ENCODE data around the gene EXOC6. TPM values are rescaled to one million over a fixed set of nuclear protein-coding genes. Genes with fewer than 3 reads are reported as not detected.
A peak's percentile ranks its signal among the peaks of the same experiment; 100 is the strongest.

The EXOC6 gene
- total and polyA plus RNA-seq, 4 donors, result 3.0 to 17.6 (median 10.5) TPM

DNA sequence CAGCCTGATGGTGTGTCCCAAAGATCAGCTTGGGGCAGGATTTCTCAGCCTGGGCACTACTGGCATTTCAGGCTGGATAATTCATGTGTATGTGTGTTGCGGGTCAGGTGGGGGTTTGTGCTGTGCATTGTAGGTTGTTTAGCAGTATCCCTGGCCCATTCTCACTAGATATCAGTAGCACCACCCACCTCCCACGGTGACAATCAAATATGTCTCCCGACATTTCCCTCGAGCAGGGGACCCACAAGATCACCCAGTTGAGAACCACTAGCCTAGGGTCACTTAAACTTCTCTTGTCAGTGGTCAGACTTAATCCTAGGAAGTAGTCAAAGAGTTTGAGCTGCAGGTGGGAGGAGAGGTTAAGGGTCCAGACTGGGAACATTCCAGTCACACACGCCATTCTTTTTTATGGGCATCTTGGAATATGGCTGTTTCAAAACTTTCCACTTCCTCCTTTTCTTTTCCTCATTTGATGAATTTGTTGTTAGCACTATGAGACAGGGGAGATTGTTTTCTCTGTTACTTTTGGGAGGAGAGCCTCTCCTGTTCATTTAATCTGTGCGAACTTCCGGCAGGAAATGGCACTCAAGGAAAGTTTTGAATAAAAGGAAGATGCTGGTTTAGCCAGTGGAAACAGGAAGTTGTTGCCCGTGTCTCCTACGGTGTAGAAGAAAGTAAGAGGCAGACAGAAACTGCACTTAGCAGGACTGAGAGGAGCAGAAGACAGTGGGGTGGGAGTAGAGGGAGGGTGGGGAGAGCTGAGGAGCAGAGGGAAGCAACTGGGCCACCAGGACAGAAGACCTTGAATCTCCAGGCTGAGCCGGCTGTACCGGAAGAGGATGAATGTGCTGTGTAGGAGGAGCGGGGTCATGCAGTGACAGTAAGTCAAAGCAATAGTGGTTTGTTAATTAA is 17.6 kb upstream of the EXOC6 start:
- no peaks in the 10 kb centered on the region for H3K36me3 ChIP-seq (ENCODE audit: control insufficient read depth in 1 of 2, insufficient read depth in 2 of 2, low read length in 1 of 2)
- no peak overlapping the region for H3K4me3 ChIP-seq (ENCODE audit: low read length in 2 of 2)
- intact Hi-C loops (cut with DNase I), result no loop called here
- no peak for DNase-seq
- H3K27me3 ChIP-seq (ENCODE audit: control insufficient read depth in 1 of 2, insufficient read depth in 2 of 2, low read length in 1 of 2), result no peaks in the 10 kb centered on the region
- peak; percentile 41 for ATAC-seq (ENCODE audit: low FRiP score)
- no peaks in the 10 kb centered on the region for H3K4me1 ChIP-seq (ENCODE audit: control insufficient read depth in 1 of 2, insufficient read depth in 2 of 2, low read length in 2 of 2)
- WGBS, 2 donors, result 85% methylated on average over 12 of the region's 12 CpGs
- no peaks in the 10 kb centered on the region for H3K9me3 ChIP-seq (ENCODE audit: control insufficient read depth, low read length)
- H3K27ac ChIP-seq (ENCODE audit: low read depth in 1 of 2, low read length in 2 of 2), result no peak overlapping the region

GRCh38 chr10:92832121-92832520 is 16.2 kb upstream of the EXOC6 start:
- intact Hi-C loops (cut with DNase I), result no loop called here
- no peak for ATAC-seq (ENCODE audit: low FRiP score)
- whole genome bisulfite sequencing, 2 donors, result 97 to 98% methylated on average over 10 of the region's 10 CpGs

GRCh38 chr10:92832998-92833650 is 15.2 kb upstream of the EXOC6 start:
- 35 to 50% methylated on average over 2 of the region's 2 CpGs for WGBS, 2 donors
- H3K4me3 ChIP-seq (ENCODE audit: low read length in 2 of 2), result no peak overlapping the region
- H3K9me3 ChIP-seq (ENCODE audit: control insufficient read depth, low read length), result no peaks in the 10 kb centered on the region
- no peaks in the 10 kb centered on the region for H3K27me3 ChIP-seq (ENCODE audit: control insufficient read depth in 1 of 2, insufficient read depth in 2 of 2, low read length in 1 of 2)
- intact Hi-C loops (cut with DNase I), result no loop called here
- ATAC-seq (ENCODE audit: low FRiP score) (no peak), DNase-seq (peak in 1 of 2 donors; percentile 45)
- no peak overlapping the region for H3K27ac ChIP-seq (ENCODE audit: low read depth in 1 of 2, low read length in 2 of 2)
- no peaks in the 10 kb centered on the region for H3K36me3 ChIP-seq (ENCODE audit: control insufficient read depth in 1 of 2, insufficient read depth in 2 of 2, low read length in 1 of 2)
- H3K4me1 ChIP-seq (ENCODE audit: control insufficient read depth in 1 of 2, insufficient read depth in 2 of 2, low read length in 2 of 2), result no peaks in the 10 kb centered on the region

More at GRCh38 chr10:92832121-92832520, 16.2 kb upstream of the EXOC6 start:
- Histone ChIP-seq H3K4me1 (ENCODE audit: control insufficient read depth in 1 of 2, insufficient read depth in 2 of 2, low read length in 2 of 2) (no peaks in the 10 kb centered on the region), H3K9me3 (ENCODE audit: control insufficient read depth, low read length) (no peaks in the 10 kb centered on the region), H3K27ac (ENCODE audit: low read depth in 1 of 2, low read length in 2 of 2) (no peak overlapping the region), H3K4me3 (ENCODE audit: low read length in 2 of 2) (no peak overlapping the region), H3K27me3 (ENCODE audit: control insufficient read depth in 1 of 2, insufficient read depth in 2 of 2, low read length in 1 of 2) (no peaks in the 10 kb centered on the region), H3K36me3 (ENCODE audit: control insufficient read depth in 1 of 2, insufficient read depth in 2 of 2, low read length in 1 of 2) (no peaks in the 10 kb centered on the region)
- no peak for DNase-seq

DNA sequence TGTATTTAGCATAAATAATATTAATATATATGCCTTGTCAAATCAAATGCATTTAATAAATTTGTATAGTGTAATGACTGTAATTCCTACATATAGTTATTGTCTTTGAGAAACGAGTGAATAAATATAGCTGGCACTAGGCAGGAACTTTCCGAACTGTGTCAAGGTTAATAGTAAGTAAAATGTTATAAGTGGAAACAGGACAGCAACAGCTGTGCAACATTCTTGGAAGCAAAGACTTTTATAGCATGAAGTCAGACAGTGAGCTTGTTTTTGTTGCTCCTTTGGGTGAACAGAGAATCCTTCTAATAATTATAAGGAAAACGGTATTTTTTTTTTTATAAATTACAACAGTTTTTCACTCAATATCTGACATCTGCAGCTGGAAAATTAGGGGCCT is 14.0 kb upstream of the EXOC6 start:
- Histone ChIP-seq H3K4me3 (ENCODE audit: low read length in 2 of 2) (no peak overlapping the region), H3K9me3 (ENCODE audit: control insufficient read depth, low read length) (no peaks in the 10 kb centered on the region), H3K27me3 (ENCODE audit: control insufficient read depth in 1 of 2, insufficient read depth in 2 of 2, low read length in 1 of 2) (no peaks in the 10 kb centered on the region), H3K27ac (ENCODE audit: low read depth in 1 of 2, low read length in 2 of 2) (no peak overlapping the region), H3K4me1 (ENCODE audit: control insufficient read depth in 1 of 2, insufficient read depth in 2 of 2, low read length in 2 of 2) (no peaks in the 10 kb centered on the region), H3K36me3 (ENCODE audit: control insufficient read depth in 1 of 2, insufficient read depth in 2 of 2, low read length in 1 of 2) (no peaks in the 10 kb centered on the region)
- no peak for DNase-seq
- WGBS, 2 donors, result 59 to 65% methylated on average over 3 of the region's 3 CpGs
- intact Hi-C loops (cut with DNase I), result no loop called here
- no peak for ATAC-seq (ENCODE audit: low FRiP score)

DNA sequence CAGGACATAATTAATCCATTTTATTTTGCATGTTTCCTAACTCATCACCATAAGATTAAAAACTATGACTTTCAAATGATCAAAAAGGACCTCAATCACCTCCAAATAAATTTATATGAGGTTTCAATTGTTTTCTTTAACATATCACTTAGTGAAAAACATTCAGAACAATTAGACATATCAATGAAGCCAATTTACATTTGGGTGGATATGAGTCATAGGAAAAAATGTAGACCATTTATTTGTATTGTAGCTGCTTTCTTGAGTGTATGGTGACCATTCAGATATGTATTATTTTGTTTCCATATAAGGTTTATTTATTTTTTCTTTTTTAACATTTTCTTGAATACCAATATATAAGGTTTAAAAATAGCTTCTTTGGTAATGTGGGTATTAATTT is 13.3 kb upstream of the EXOC6 start:
- ATAC-seq (ENCODE audit: low FRiP score), result no peak
- H3K4me3 ChIP-seq (ENCODE audit: low read length in 2 of 2), result no peak overlapping the region
- H3K27me3 ChIP-seq (ENCODE audit: control insufficient read depth in 1 of 2, insufficient read depth in 2 of 2, low read length in 1 of 2), result no peaks in the 10 kb centered on the region
- H3K9me3 ChIP-seq (ENCODE audit: control insufficient read depth, low read length), result no peaks in the 10 kb centered on the region
- intact Hi-C loops (cut with DNase I), result no loop called here
- no peaks in the 10 kb centered on the region for H3K4me1 ChIP-seq (ENCODE audit: control insufficient read depth in 1 of 2, insufficient read depth in 2 of 2, low read length in 2 of 2)
- no peak overlapping the region for H3K27ac ChIP-seq (ENCODE audit: low read depth in 1 of 2, low read length in 2 of 2)
- no peaks in the 10 kb centered on the region for H3K36me3 ChIP-seq (ENCODE audit: control insufficient read depth in 1 of 2, insufficient read depth in 2 of 2, low read length in 1 of 2)
- DNase-seq, result no peak

DNA sequence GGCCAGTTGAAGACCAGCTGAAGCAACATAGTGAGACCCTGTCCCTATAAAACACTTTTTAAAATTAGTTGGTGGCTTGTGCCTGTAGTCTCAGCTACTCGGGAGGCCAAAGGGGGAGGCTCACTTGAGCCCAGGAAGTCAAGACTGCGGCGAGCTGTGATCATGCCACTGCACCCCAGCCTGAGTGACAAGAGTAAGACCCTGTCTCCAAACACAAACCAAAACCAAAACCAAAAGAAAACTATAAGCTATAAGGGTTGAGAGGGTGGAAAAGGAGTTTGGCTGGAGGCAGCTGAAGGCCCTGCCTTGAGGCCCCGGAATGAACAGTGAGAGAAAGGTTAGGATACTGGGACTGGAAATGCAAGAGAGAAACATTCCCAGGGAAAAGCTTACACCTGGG is 10.9 kb upstream of the EXOC6 start:
- Histone ChIP-seq H3K36me3 (ENCODE audit: control insufficient read depth in 1 of 2, insufficient read depth in 2 of 2, low read length in 1 of 2) (no peaks in the 10 kb centered on the region), H3K4me1 (ENCODE audit: control insufficient read depth in 1 of 2, insufficient read depth in 2 of 2, low read length in 2 of 2) (no peaks in the 10 kb centered on the region), H3K27me3 (ENCODE audit: control insufficient read depth in 1 of 2, insufficient read depth in 2 of 2, low read length in 1 of 2) (no peaks in the 10 kb centered on the region), H3K9me3 (ENCODE audit: control insufficient read depth, low read length) (no peaks in the 10 kb centered on the region), H3K4me3 (ENCODE audit: low read length in 2 of 2) (no peak overlapping the region), H3K27ac (ENCODE audit: low read depth in 1 of 2, low read length in 2 of 2) (no peak overlapping the region)
- ATAC-seq (ENCODE audit: low FRiP score) (no peak), DNase-seq (no peak)
- 84 to 86% methylated on average over 4 of the region's 4 CpGs for WGBS, 2 donors
- intact Hi-C loops (cut with DNase I), result no loop called here

- no peak overlapping the region for H3K4me3 ChIP-seq (ENCODE audit: low read length in 2 of 2)
- no peak overlapping the region for H3K27ac ChIP-seq (ENCODE audit: low read depth in 1 of 2, low read length in 2 of 2)
- ATAC-seq (ENCODE audit: low FRiP score) (peak; percentile 11), DNase-seq (peak; percentile 76 to 85)
- 42 to 50% methylated on average over 10 of the region's 10 CpGs for WGBS, 2 donors
- no peaks in the 10 kb centered on the region for H3K27me3 ChIP-seq (ENCODE audit: control insufficient read depth in 1 of 2, insufficient read depth in 2 of 2, low read length in 1 of 2)
- no peaks in the 10 kb centered on the region for H3K4me1 ChIP-seq (ENCODE audit: control insufficient read depth in 1 of 2, insufficient read depth in 2 of 2, low read length in 2 of 2)
- no peaks in the 10 kb centered on the region for H3K36me3 ChIP-seq (ENCODE audit: control insufficient read depth in 1 of 2, insufficient read depth in 2 of 2, low read length in 1 of 2)
- no peaks in the 10 kb centered on the region for H3K9me3 ChIP-seq (ENCODE audit: control insufficient read depth, low read length)
- intact Hi-C loops (cut with DNase I), result loop anchor here (5.0 to 10.0 kb wide), 3 partner anchors 38 to 145 kb away; no protein-coding TSS in a partner anchor
Measured at GRCh38 chr10:92839191-92840085, 8.9 kb upstream of the EXOC6 start.

- DNase-seq (no peak), ATAC-seq (ENCODE audit: low FRiP score) (no peak)
- H3K36me3 ChIP-seq (ENCODE audit: control insufficient read depth in 1 of 2, insufficient read depth in 2 of 2, low read length in 1 of 2), result no peaks in the 10 kb centered on the region
- H3K4me3 ChIP-seq (ENCODE audit: low read length in 2 of 2), result no peak overlapping the region
- 72 to 76% methylated on average over 3 of the region's 3 CpGs for WGBS, 2 donors
- H3K27ac ChIP-seq (ENCODE audit: low read depth in 1 of 2, low read length in 2 of 2), result no peak overlapping the region
- intact Hi-C loops (cut with DNase I), result loop anchor here (5.0 to 10.0 kb wide), 3 partner anchors 33 to 150 kb away; no protein-coding TSS in a partner anchor
- H3K9me3 ChIP-seq (ENCODE audit: control insufficient read depth, low read length), result no peaks in the 10 kb centered on the region
- H3K27me3 ChIP-seq (ENCODE audit: control insufficient read depth in 1 of 2, insufficient read depth in 2 of 2, low read length in 1 of 2), result no peaks in the 10 kb centered on the region
- no peaks in the 10 kb centered on the region for H3K4me1 ChIP-seq (ENCODE audit: control insufficient read depth in 1 of 2, insufficient read depth in 2 of 2, low read length in 2 of 2)
Measured at GRCh38 chr10:92844746-92845145, 3.6 kb upstream of the EXOC6 start.
